GM21515 (cell line): ENCODE results near the gene PRM2.
A peak's percentile ranks its signal among the peaks of the same experiment; 100 is the strongest.

Experiments
- ATAC-seq: cut with Tn5 transposase; IDR thresholded peaks from one replicate; pipeline ENCODE4 v1.9.1; 2021; ENCODE audit not compliant: unreplicated experiment

The PRM2 gene

GRCh38 chr16:11276143-11276895 is at the start of gene PRM2:
Gene PRM2, minus strand, starts transcription at chr16:11276480. Its CDS starts 110 bp downstream, at chr16:11276370.
- no peak for ATAC-seq

GRCh38 chr16:11325404-11326083 is 49.3 kb upstream of the PRM2 start:
- no peak for ATAC-seq

- no peak for ATAC-seq
Observed at GRCh38 chr16:11323551-11324336, 47.5 kb upstream of the PRM2 start.

GRCh38 chr16:11322823-11323222 is 46.5 kb upstream of the PRM2 start:
- ATAC-seq, result no peak

GRCh38 chr16:11321662-11322061 is 45.4 kb upstream of the PRM2 start:
- ATAC-seq, result no peak

GRCh38 chr16:11320170-11320569 is 43.9 kb upstream of the PRM2 start:
- ATAC-seq, result no peak

GRCh38 chr16:11319529-11320146 is 43.4 kb upstream of the PRM2 start:
- no peak for ATAC-seq

GRCh38 chr16:11318817-11319216 is 42.5 kb upstream of the PRM2 start:
- ATAC-seq, result no peak

- no peak for ATAC-seq
Observed at GRCh38 chr16:11316331-11317015, 40.2 kb upstream of the PRM2 start.

GRCh38 chr16:11315510-11315909 is 39.2 kb upstream of the PRM2 start:
- no peak for ATAC-seq

- ATAC-seq, result no peak
Observed at GRCh38 chr16:11314309-11314894, 38.1 kb upstream of the PRM2 start.

GRCh38 chr16:11313493-11314308 is 37.4 kb upstream of the PRM2 start:
- ATAC-seq, result no peak

GRCh38 chr16:11312718-11313492 is 36.6 kb upstream of the PRM2 start:
- no peak for ATAC-seq

GRCh38 chr16:11310997-11311561 is 34.8 kb upstream of the PRM2 start:
- ATAC-seq, result peak; percentile 31

- no peak for ATAC-seq
Observed at GRCh38 chr16:11310634-11310977, 34.3 kb upstream of the PRM2 start.

- ATAC-seq, result no peak
Observed at GRCh38 chr16:11309895-11310633, 33.8 kb upstream of the PRM2 start.

GRCh38 chr16:11308493-11309283 is 32.4 kb upstream of the PRM2 start:
- no peak for ATAC-seq
